GM18868 (cell line): ENCODE measurements around the gene TMEM97.

Experiments
- ATAC-seq: cut with Tn5 transposase; IDR thresholded peaks from one replicate; pipeline ENCODE4 v1.9.1; 2021; ENCODE audit warnings: mild to moderate bottlenecking, moderate library complexity; ENCODE audit not compliant: unreplicated experiment

Gene TMEM97

GRCh38 chr17:28315846-28316705 is 2.9 kb upstream of the TMEM97 start:
- no peak for ATAC-seq

- ATAC-seq, result no peak
Measured at GRCh38 chr17:28317099-28317965, 1.7 kb upstream of the TMEM97 start.

GRCh38 chr17:28317966-28318758 is 838 bp upstream of the TMEM97 start:
- peak; percentile 2 for ATAC-seq

- ATAC-seq, result no peak
Measured at GRCh38 chr17:28319598-28319935, 567 bp downstream of the TMEM97 start.

- ATAC-seq, result no peak
Measured at GRCh38 chr17:28320215-28321061, 1.4 kb downstream of the TMEM97 start.

- no peak for ATAC-seq
Measured at GRCh38 chr17:28324267-28324745, 5.3 kb downstream of the TMEM97 start.

GRCh38 chr17:28324781-28325180 is 5.8 kb downstream of the TMEM97 start:
- ATAC-seq, result no peak

GRCh38 chr17:28325211-28325610 is 6.2 kb downstream of the TMEM97 start:
- ATAC-seq, result no peak

GRCh38 chr17:28326114-28326513 is 7.1 kb downstream of the TMEM97 start:
- no peak for ATAC-seq

- peak; percentile 79 for ATAC-seq
Measured at GRCh38 chr17:28327031-28327607, 8.1 kb downstream of the TMEM97 start.

GRCh38 chr17:28327709-28328108 is 8.7 kb downstream of the TMEM97 start:
- ATAC-seq, result no peak

GRCh38 chr17:28328325-28328724 is 9.3 kb downstream of the TMEM97 start:
- ATAC-seq, result no peak

GRCh38 chr17:28330671-28331070 is 11.7 kb downstream of the TMEM97 start:
- no peak for ATAC-seq

- no peak for ATAC-seq
Measured at GRCh38 chr17:28331891-28332420, 13.0 kb downstream of the TMEM97 start.

- no peak for ATAC-seq
Measured at GRCh38 chr17:28333083-28333746, 14.2 kb downstream of the TMEM97 start.

- no peak for ATAC-seq
Measured at GRCh38 chr17:28334171-28334570, 15.2 kb downstream of the TMEM97 start.

GRCh38 chr17:28334666-28335200 is 15.7 kb downstream of the TMEM97 start:
- no peak for ATAC-seq

- ATAC-seq, result peak; percentile 96
Measured at GRCh38 chr17:28335201-28335958, 16.4 kb downstream of the TMEM97 start, which contains the start of the genes IFT20 and TNFAIP1. TSS of gene IFT20 (minus strand) at chr17:28335472. CDS start at chr17:28331985, 3,487 bp downstream. TSS of gene TNFAIP1 (plus strand) at chr17:28335761. CDS start at chr17:28339522, 3,761 bp downstream.
